ENCODE measurements around the gene CDC42BPB.

Gene CDC42BPB

DNA sequence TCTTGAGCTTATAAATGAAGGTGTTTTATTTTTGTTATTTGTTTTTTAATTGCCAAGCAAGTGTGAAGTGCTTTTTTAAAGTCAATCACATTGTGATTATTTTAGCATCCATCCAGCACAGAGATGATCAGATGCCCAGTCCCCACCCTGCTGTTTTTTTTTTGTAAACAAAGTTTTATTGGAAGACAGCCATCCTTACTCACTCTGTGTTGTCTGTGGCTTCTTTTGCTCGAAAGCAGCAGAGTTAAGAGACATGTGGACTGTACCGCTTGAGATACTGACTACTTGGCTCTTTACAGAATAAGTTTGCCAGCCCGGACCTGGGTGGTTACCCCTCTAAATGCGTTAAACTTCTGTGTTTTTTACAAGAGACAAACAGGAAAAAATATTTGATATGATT, 165.8 kb downstream of the CDC42BPB start:
- DNase-seq: no peak

DNA sequence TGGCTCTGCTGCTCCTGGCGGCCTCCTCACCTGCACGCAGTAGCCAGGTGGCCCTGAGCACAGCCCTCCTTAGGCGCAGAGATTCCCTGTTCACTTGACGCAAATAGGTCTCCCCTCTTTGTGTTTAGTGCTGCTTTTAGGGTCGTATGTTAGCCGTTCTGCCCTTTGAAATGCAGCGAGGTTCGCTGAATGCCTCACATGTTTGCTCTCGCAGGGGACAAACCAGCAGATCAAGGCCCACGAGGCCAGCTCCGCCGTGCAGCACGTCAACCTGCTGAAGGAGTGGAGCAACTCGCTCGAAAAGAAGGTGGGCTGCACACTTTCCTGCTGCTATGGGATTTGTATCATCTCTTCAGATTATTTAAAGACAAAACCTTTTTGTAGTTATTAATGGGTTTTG, 166.2 kb downstream of the CDC42BPB start:
- DNase-seq: no peak

DNA sequence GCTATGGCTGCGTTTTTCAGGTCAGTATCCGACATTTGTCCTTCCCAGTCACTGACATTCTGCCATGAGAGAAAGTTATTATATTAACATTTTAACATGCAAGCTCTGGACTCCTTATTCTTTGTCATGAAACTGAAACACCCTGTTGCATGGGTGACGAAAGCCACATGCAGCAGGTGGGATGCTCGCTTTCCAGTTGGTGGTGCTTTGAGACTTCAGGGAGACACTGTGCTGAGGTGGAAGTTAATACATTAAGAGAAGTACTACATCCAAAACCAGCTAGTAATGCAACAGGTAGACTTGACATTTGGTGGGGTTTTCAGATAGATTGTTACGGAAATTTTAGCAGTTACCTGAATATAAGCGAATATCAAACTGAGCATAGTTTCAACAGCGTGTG, 167.7 kb downstream of the CDC42BPB start:
- no peak for DNase-seq

DNA sequence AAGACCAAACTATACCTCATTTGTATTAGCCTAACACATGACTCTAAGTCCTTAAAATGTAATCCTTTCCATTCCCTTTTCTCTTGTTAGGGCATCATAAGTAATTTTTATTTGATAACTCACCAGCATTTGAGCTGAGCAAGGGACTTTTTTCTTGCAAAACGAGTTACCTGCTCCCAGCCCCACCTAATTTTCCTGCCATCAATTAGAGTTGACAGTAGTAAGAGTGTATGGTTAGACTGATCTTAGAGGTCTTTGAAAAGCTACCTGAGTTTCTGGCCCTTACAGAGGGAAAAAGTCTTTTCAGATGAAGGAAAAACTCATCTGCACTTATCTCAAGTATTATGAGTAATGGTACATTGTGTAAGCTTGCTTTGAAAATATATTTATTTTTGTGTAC, 168.6 kb downstream of the CDC42BPB start:
- no peak for DNase-seq

DNA sequence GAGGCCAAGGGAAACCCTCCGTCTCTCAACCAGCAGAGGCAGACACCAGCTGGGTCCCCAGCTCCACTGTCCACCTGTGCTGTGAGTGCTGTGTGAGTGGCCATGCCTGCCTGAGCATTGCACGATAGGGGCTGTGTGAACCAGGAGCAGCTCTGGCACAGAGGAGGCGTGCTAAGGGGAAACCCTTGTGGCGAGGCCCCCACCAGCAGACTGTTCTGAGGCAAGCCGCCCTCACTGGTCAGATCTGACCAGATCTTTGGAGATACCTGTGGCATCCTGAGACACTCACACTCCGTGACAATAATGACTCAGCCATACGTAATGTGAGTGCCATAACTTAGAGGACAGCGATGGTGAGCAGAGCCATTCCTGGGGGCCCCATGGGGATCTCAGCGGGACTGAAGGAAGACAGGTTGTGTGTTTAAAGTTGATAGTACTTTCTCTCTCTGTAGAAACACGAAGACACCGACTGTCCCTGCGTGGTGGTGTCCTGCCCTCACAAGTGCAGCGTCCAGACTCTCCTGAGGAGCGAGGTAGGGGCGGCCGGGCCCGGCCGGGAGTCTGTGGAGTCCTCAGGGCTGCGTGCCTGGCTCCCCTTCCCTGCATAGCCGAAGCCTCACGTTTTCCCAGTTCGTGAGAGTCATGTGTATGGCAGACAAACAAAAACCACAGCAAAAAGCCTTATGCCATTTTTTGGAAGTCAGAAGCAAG, 171.5 kb downstream of the CDC42BPB start:
- DNase-seq: no peak

DNA sequence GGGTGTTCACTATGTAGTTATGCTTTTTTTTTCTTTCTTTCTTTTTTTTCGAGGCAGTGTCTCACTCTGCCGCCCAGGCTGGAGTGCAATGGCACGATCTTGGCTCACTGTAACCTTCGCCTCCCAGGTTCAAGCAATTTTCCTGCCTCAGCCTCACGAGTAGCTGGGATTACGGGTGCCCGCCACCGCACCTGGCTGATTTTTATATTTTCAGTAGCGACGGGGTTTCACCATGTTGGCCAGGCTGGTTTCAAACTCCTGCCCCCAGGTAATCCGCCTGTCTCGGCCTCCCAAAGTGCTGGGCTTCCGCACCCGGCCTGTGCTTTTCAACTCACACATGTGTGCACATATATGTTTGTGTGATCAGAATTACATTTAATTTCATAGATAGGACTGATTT, 173.8 kb downstream of the CDC42BPB start:
- DNase-seq: no peak

DNA sequence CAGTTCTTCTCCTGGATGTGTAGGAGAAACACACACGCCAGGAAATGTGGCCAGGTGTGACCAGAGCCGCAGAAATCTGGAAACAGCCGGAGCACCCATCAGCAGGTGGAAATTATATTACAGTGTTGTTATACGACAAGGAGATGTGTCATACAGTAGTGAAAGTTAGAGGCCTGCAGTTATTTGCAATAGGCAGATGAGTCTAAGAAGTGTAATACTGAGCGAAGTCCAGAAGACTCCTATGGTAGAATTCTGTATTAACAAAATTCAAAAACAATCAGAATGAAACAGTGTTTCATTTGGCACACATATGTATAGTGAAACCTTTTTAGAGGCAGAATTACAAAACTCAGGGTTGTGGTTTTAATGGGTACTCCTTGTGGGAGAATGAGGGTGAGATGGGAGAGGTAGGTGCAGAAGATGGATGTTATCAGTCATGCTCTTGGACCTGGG, 174.2 kb downstream of the CDC42BPB start:
- DNase-seq: peak; percentile 80

Data from activated CD4-positive, alpha-beta T cell treated with anti-CD3 and anti-CD28 coated beads, Interleukin-10, Interleukin-2, amounts not matched to agents 100 ng/mL and 50 ng/mL, durations not matched to agents 16 hours and 8 hours (primary cell).